Hematopoietic multipotent progenitor cell treated with erythropoietin and hydrocortisone succinate and interleukin-3 and kit ligand, for 6 days (in vitro differentiated cells): Measurements from ENCODE around the gene NUTM2F.
"Not testable (repeated sequence)": the region's sequence is repeated elsewhere in the genome, so short reads cannot be mapped to it uniquely, and the experiment has no call there.

Experiments used
- DNase-seq: peaks from one replicate; pipeline ENCODE4 v3.0.0-alpha.2; 2015

NUTM2F gene

DNA sequence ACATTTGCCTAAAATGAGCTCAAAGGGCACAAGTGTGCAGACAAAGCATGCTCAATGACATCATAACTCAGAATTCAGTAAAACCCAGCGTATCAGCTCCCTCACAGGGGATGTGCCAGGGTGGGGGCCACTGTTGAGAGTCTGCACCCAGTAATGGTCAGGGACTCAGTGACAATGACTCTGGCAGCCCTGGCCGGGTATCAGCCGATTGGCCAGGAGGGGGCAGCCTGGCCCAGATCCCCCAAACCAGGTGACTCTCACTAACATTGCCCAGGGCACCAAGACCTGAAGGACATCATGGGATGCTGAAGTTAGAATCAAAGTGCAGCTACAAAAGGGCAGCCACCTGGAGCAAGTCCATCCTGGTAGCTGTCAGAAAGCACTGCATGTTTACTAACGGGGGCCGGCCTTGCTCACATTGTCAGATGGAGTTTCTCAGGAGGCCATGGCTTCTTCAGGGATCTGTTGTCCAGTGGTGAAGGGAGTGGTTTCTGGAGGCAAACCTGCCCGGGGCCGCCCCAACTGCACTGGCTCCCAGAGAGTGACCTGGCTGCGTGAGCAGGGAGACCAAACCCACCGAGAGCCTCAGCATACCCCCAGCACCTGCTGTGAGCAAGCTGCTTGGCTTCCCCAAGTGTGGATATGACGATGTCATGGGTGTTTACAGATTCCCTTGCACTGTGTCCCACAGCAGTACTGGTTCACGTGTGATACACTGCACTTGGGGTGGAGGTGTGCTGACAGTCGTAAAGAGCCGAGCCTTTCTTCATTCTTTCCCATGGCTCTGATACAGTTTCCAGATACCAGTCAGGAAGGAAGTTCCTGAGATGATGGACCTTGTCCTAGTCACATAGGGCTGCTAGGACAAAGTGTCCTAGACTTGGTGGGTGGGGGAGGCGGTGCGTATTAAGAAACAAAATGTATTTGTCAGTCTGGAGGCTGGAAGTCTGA lies 13.1 kb downstream of the NUTM2F start:
- DNase-seq = not testable (repeated sequence)

DNA sequence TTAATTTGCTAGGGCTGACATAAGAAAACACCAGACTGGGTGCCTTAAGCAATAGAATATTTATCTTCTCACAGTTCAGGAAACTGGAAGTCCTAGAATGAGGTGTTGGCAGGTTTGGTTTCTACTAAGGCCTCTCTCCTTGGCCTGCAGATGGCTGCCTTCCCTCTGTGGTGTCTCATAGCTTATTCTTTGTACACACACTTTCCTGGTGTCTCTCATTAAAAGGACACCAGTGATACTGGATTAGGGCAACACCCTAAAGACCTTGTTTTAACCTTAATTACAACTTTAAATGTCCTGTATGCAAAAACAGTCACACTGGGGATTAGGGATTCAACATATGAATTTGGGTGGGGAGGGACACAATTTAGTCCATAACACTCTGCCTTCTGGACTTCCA lies 25.1 kb downstream of the NUTM2F start:
- DNase-seq = no peak

DNA sequence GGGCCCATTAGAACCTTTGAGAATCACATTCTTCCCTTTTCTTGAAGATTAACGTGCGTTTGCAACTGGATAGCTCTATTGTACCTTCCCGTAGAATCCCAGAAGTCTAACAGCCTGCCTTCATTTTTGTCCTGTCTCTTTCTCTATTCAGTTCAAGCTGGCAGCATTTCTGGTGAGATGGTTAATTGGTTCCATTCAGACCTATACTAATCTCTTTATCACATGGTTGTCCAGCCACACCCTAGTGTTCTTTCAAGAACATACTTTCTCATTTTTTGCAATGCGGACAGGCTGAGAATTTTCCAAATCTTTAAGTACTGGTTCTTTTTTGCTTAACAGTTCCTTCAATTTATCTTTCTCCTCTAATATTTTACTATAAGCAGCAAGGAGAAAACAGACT lies 26.0 kb downstream of the NUTM2F start:
- DNase-seq = peak; percentile 57

DNA sequence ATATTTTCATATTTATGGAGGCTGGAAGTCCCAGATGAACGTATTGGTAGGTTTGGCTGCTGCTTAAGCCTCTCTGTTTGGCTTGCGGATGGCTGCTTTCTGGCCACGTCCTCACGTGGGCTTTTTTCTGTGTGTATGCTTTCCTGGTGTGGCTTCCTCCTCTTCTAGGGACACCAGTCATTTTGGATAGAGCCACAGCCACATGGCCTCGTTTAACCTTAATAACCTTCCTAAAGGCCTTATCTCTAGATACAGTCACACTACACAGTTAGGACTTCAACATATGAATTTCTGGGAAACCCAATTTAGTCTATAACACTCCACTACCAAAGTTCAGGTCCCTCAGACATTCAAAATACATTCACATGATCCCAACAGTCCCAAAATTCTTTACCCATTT lies 26.9 kb downstream of the NUTM2F start:
- peak; percentile 40 for DNase-seq

- peak; percentile 56 for DNase-seq
Measured at GRCh38 chr9:94300470-94301301, 27.8 kb downstream of the NUTM2F start.

DNA sequence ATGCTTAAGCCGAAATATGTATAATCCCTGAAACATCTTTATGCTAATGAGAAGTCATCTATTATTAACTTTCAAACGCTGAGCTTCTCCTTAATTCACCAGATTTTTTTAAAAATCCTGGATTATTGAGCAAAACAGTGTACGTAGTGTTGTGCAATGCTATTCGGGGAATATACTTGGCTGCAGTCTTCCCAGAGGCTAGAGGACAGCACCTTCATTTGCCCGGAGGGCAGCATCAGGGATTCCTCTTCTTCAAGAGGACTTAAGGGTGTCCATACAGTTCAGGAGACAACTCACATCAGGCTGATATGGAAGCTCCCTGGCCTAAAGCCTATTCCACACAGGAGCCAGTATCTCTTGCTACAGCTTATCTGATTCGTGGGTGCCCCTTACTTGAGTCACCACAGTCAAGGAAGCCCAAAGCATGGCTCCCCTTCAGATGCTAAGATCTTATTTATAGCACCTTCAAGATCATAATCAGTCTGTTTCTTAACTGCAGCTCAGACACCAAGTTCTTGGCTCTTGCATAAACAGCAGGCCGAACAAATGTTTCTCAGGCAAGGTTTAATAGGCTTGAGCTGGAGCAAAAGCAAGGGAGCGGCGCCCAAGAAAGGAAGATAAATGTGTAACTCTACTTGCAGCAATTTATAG lies 29.4 kb downstream of the NUTM2F start:
- DNase-seq = peak; percentile 56

- no peak for DNase-seq
Measured at GRCh38 chr9:94289691-94290090, 38.8 kb downstream of the NUTM2F start.

- no peak for DNase-seq
Measured at GRCh38 chr9:94287877-94288513, 40.4 kb downstream of the NUTM2F start.

DNA sequence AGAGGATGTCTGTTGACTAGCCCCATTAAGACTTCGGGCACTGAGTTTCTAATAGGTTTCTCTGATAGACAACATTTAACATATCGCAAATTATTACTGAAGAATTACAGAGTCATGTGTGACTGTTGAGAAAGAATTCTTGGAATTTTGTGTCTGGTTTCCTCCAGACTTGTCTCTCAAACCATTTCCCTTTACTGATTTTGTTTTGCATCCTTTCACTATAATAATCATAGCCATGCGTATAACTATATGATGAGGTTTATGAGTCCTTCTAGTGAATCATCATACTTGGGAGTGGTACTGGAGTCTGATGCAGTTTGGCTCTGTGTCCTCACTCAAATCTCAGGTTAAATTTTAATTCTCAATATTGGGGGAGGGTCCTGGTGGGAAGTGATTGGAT lies 42.3 kb downstream of the NUTM2F start:
- DNase-seq = no peak

DNA sequence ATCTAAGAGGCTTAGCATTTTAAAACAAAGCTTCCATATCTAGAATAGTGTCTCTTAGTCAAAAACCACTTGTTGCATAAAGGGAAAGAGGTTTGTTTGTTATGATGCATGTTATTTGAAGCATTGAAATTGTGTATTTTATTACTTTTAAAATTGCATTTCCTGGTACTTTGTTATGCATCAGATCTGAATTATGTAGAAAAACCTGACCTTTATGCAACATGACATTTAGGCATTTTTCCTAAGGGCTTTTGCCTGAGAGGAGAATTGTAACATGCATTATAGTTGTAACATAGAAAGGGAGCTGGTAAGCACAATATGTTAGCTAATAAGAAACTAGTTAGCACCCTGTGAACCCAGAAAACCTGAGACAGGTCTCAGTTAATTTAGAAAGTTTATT lies 47.3 kb downstream of the NUTM2F start:
- no peak for DNase-seq

GRCh38 chr9:94280409-94280989 lies 47.9 kb downstream of the NUTM2F start:
- no peak for DNase-seq

DNA sequence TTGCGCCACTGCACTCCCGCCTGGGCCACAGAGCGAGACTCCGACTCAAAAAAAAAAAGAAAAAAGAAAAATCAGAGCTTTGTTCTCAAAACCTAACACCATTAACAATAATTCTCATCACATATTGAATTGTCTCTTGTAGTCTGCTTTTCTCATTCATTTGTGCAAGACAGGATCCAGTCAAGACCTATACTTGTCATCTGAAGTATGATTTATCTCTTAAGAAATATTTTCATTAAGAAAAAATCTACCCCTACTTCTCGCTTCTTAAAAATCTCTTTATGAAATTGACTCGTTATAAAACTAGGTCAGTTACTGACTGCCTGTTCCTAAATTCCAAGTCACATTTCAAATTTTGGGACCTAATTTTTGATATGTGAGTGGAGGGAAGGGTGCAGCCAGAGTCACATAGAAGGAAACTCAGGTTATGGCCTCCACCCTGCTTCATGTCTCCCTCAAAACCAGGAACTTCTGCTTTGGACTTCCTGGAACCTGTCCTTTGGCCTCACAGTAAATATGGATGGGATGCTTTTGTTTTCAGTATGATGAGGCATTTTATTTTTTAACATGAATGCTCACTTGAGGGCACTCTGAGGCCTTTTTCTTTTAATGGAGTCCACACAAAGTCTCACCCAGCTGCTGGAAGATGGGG lies 50.4 kb downstream of the NUTM2F start:
- DNase-seq = no peak

DNA sequence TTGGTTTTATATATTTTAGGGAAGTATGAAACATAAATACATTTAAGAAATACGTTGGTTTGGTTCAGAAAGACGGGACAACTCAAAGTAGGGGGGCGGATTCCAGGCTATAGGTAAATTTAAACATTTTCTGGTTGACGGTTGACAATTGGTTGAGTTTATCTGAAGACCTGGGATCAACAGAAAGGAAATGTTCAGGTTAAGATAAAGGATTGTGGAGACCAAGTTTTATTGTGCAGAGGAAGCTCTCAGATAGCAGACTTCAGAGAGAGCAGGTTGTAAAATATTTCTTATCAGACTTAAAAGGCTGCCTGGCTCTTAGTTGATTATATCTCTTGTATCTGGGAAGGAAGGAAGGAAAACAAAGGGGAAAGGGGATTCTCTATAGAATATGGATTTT lies 51.4 kb downstream of the NUTM2F start:
- DNase-seq = not testable (repeated sequence)

DNA sequence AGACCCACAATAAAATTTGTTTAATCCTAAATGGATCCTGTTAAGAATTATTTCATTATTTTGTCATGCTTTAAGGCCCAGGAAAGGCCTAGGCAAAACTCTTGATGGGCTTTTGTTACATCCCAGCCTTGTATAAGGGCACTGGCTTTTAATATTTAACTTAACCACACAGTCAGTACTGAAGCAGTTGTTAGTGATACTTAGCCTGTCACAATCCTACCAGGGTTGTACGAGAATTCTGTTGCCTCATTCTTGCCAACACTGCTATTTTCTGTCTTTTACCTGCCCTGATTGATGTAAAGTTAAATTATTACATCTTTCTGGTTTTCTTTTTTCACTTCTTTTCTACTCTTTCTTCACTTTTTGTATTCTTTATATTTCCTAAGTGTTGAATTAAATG lies 58.4 kb downstream of the NUTM2F start:
- no peak for DNase-seq

GRCh38 chr9:94269264-94269663 lies 59.2 kb downstream of the NUTM2F start:
- DNase-seq = no peak
